Progenitor cell of endocrine pancreas (in vitro differentiated cells): Measurements from ENCODE around the gene PRR14. TPM values are rescaled to one million over a fixed set of nuclear protein-coding genes. Genes with fewer than 3 reads are reported as not detected.
"Not testable (repeated sequence)": the region's sequence is repeated elsewhere in the genome, so short reads cannot be mapped to it uniquely, and the experiment has no call there.

Experiments
- DNase-seq: peaks from one replicate; pipeline ENCODE4 v3.0.0; 2021; ENCODE audit warnings: low spot score; ENCODE audit not compliant: unreplicated experiment
- H3K27ac Mint-ChIP-seq: 2 replicates; pipeline ENCODE4 v1.8.0; 2021; ENCODE audit warnings: mild to moderate bottlenecking, moderate library complexity, mixed read lengths
- H3K27me3 Mint-ChIP-seq: 2 replicates; pipeline ENCODE4 v1.8.0; 2021; ENCODE audit warnings: mixed read lengths
- H3K36me3 Mint-ChIP-seq: 2 replicates; pipeline ENCODE4 v1.8.0; 2022; ENCODE audit warnings: mixed read lengths; ENCODE audit not compliant: insufficient read depth
- H3K4me1 Mint-ChIP-seq: 2 replicates; pipeline ENCODE4 v1.8.0; 2021; ENCODE audit warnings: low read depth, mixed read lengths
- H3K4me3 Mint-ChIP-seq: 2 replicates; pipeline ENCODE4 v1.8.0; 2021; ENCODE audit warnings: low read depth, mild to moderate bottlenecking, moderate library complexity, mixed read lengths
- H3K9me3 Mint-ChIP-seq: 2 replicates; pipeline ENCODE4 v1.8.0; 2021; ENCODE audit warnings: low read depth, mixed read lengths
- CTCF ChIP-seq: fragments of 200-600 bp; sonication (generic); IDR thresholded peaks from one replicate; pipeline ENCODE4 v1.5.0; 2021; ENCODE audit warnings: antibody characterized with exemption, mild to moderate bottlenecking; ENCODE audit not compliant: unreplicated experiment
- total RNA-seq: library from RNA; stranded (reverse); gene quantifications from 2 replicates; pipeline ENCODE4 v1.2.1, GENCODE V29; 2021

The PRR14 gene
- total RNA-seq, 1 donor from 2014 or later = 58.7 TPM

DNA sequence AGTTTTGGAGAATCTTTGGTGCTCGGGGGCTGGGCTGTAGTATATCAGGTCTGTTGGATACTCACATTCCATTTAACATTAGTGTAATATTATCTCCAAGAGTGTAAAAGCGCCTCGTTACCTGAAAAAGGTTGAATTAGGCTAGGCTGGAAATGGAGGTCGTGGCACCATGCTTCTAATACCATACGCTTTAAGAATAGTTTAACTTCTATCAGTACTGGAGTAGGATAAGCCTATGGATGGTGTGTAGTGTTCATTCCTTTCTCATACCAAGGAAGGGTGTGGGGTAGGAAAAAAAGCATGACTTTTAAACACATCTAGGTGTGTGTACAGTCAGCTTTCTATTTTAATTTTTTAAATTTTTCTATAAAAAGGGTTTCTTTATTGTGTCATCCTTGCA lies 50.2 kb downstream of the PRR14 start:
- Mint-ChIP-seq H3K27me3 (no peaks in the 10 kb centered on the region), H3K4me1 (peaks cover 19% of the 10 kb centered on the region), H3K4me3 (peak overlapping the region; percentile 53), H3K9me3 (no peaks in the 10 kb centered on the region), H3K27ac (peak overlapping the region; percentile 74), H3K36me3 (peaks cover 13% of the 10 kb centered on the region)
- TF ChIP-seq CTCF = no peak
- DNase-seq = no peak

GRCh38 chr16:30703071-30703470 lies 52.3 kb downstream of the PRR14 start:
- DNase-seq, H3K9me3 Mint-ChIP-seq, H3K27ac Mint-ChIP-seq, H3K4me3 Mint-ChIP-seq, H3K27me3 Mint-ChIP-seq: not testable (repeated sequence)
- H3K4me1 Mint-ChIP-seq = peaks cover 11% of the 10 kb centered on the region
- H3K36me3 Mint-ChIP-seq = peaks cover 20% of the 10 kb centered on the region

DNA sequence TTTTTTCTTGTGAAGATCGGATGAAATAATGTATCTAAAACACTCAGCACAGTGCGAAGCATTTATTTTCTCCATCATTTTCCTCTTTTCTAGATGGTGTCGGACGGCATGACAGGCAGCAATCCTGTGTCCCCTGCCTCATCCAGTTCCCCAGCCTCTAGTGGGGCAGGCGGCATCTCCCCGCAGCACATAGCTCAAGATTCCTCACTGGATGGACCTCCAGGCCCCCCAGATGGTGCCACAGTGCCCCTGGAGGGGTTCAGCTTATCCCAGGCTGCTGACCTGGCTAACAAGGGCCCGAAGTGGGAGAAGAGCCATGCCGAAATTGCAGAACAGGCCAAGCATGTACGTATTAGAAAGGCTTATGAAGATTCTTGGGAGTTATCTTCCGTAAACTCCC lies 53.2 kb downstream of the PRR14 start:
- no peak overlapping the region for H3K4me3 Mint-ChIP-seq
- no peak for TF ChIP-seq CTCF
- peaks cover 11% of the 10 kb centered on the region for H3K4me1 Mint-ChIP-seq
- no peak for DNase-seq
- peaks cover 20% of the 10 kb centered on the region for H3K36me3 Mint-ChIP-seq
- H3K9me3 Mint-ChIP-seq = no peaks in the 10 kb centered on the region
- H3K27ac Mint-ChIP-seq = no peak overlapping the region
- no peaks in the 10 kb centered on the region for H3K27me3 Mint-ChIP-seq

Other genes with a start within 250 kb of the PRR14 start
- 13.2 and 13.7 TPM in 2 replicates for gene ZNF771, start 243.4 kb upstream of the PRR14 start, total RNA-seq
- gene DCTPP1, start 220.9 kb upstream of the PRR14 start, total RNA-seq = 65.9 and 71.9 TPM in 2 replicates
- gene SEPHS2, start 205.1 kb upstream of the PRR14 start, total RNA-seq = 42.1 and 42.6 TPM in 2 replicates
- gene ITGAL, start 178.2 kb upstream of the PRR14 start, total RNA-seq = 0.49 and 0.53 TPM in 2 replicates
- 80.0 and 83.6 TPM in 2 replicates for gene ZNF768, start 124.4 kb upstream of the PRR14 start, total RNA-seq
- gene ZNF747, start 116.1 kb upstream of the PRR14 start, total RNA-seq = 18.1 and 19.1 TPM in 2 replicates
- 36.1 and 36.6 TPM in 2 replicates for gene ZNF764, start 92.6 kb upstream of the PRR14 start, total RNA-seq
- gene ZNF688, start 79.2 kb upstream of the PRR14 start, total RNA-seq = 20.0 and 22.5 TPM in 2 replicates
- 46.2 and 50.0 TPM in 2 replicates for gene ZNF785, start 65.3 kb upstream of the PRR14 start, total RNA-seq
- 23.3 and 24.5 TPM in 2 replicates for gene ZNF689, start 40.6 kb upstream of the PRR14 start, total RNA-seq
- gene FBRS, start 7.5 kb downstream of the PRR14 start, total RNA-seq = 75.3 and 91.1 TPM in 2 replicates
- 103 and 104 TPM in 2 replicates for gene SRCAP, start 48.2 kb downstream of the PRR14 start, total RNA-seq
- 53.5 and 61.8 TPM in 2 replicates for gene PHKG2, start 97.5 kb downstream of the PRR14 start, total RNA-seq
- gene CFAP119, start 111.1 kb downstream of the PRR14 start, total RNA-seq = 19.3 and 22.2 TPM in 2 replicates
- 137 and 155 TPM in 2 replicates for gene RNF40, start 111.4 kb downstream of the PRR14 start, total RNA-seq
- gene ZNF629, start 136.2 kb downstream of the PRR14 start, total RNA-seq = 33.0 and 35.0 TPM in 2 replicates
- 33.2 and 34.2 TPM in 2 replicates for gene BCL7C, start 243.1 kb downstream of the PRR14 start, total RNA-seq
- 4.5 and 5.1 TPM in 2 replicates for gene CTF1, start 245.7 kb downstream of the PRR14 start, total RNA-seq